GM23248 (cell line): ENCODE data around the gene MRPL42. TPM values are rescaled to one million over a fixed set of nuclear protein-coding genes. Genes with fewer than 3 reads are reported as not detected.
A peak's percentile ranks its signal among the peaks of the same experiment; 100 is the strongest.
"Not testable (repeated sequence)": the region's sequence is repeated elsewhere in the genome, so short reads cannot be mapped to it uniquely, and the experiment has no call there.

Source experiments
- DNase-seq: peaks from one replicate; pipeline ENCODE4 v3.0.0-alpha.2; 2015
- H2AFZ ChIP-seq: fragments of 200-600 bp; sonication (generic); 2 replicates; pipeline ENCODE4 v1.6.1; 2016; ENCODE audit warnings: antibody characterized with exemption
- H3F3A ChIP-seq: fragments of 200-600 bp; sonication (generic); 2 replicates; pipeline ENCODE4 v1.6.1; 2016; ENCODE audit warnings: mild to moderate bottlenecking, antibody characterized with exemption, mixed run types; ENCODE audit not compliant: insufficient read depth
- H3K27ac ChIP-seq: fragments of 200-600 bp; sonication (generic); 2 replicates; pipeline ENCODE4 v1.5.1; 2016; ENCODE audit warnings: mild to moderate bottlenecking
- H3K27me3 ChIP-seq: fragments of 200-600 bp; sonication (generic); replicated peaks from 2 replicates; pipeline ENCODE4 v1.6.1; 2016; ENCODE audit warnings: mild to moderate bottlenecking; ENCODE audit not compliant: insufficient read depth
- H3K36me3 ChIP-seq: fragments of 200-600 bp; sonication (generic); 2 replicates; pipeline ENCODE4 v1.6.1; 2016; ENCODE audit warnings: low read depth, mild to moderate bottlenecking
- H3K4me1 ChIP-seq: fragments of 200-600 bp; sonication (generic); 2 replicates; pipeline ENCODE4 v1.6.1; 2016; ENCODE audit warnings: mild to moderate bottlenecking; ENCODE audit not compliant: insufficient read depth
- H3K4me2 ChIP-seq: fragments of 200-600 bp; sonication (generic); one replicate; pipeline ENCODE4 v1.6.1; 2016; ENCODE audit warnings: mild to moderate bottlenecking; ENCODE audit not compliant: unreplicated experiment
- H3K4me3 ChIP-seq: fragments of 200-600 bp; sonication (generic); 2 replicates; pipeline ENCODE4 v1.5.1; 2016; ENCODE audit warnings: mild to moderate bottlenecking
- H3K79me2 ChIP-seq: fragments of 200-600 bp; sonication (generic); 2 replicates; pipeline ENCODE4 v1.6.1; 2016; ENCODE audit warnings: mild to moderate bottlenecking; ENCODE audit not compliant: insufficient read depth
- H3K9ac ChIP-seq: fragments of 200-600 bp; sonication (generic); 2 replicates; pipeline ENCODE4 v1.6.1; 2016; ENCODE audit warnings: mild to moderate bottlenecking
- H3K9me2 ChIP-seq: fragments of 200-600 bp; sonication (generic); 2 replicates; pipeline ENCODE4 v1.6.1; 2016; ENCODE audit warnings: mixed run types, mild to moderate bottlenecking, moderate library complexity; ENCODE audit not compliant: insufficient read depth
- H3K9me3 ChIP-seq: fragments of 200-600 bp; sonication (generic); one replicate; pipeline ENCODE4 v1.6.1; 2017; ENCODE audit warnings: low read depth
- H4K20me1 ChIP-seq: fragments of 200-600 bp; sonication (generic); 2 replicates; pipeline ENCODE4 v1.6.0; 2016; ENCODE audit not compliant: insufficient read depth
- EZH2 ChIP-seq: fragments of 200-600 bp; sonication (generic); IDR thresholded peaks from 2 replicates; pipeline ENCODE4 v1.6.1; 2018; ENCODE audit warnings: antibody characterized with exemption, mild to moderate bottlenecking; ENCODE audit not compliant: insufficient read depth, poor library complexity, severe bottlenecking
- EZH2phosphoT487 ChIP-seq: fragments of 200-600 bp; sonication (generic); IDR thresholded peaks from 2 replicates; pipeline ENCODE4 v1.6.1; 2018; ENCODE audit warnings: antibody characterized with exemption, moderate library complexity, mild to moderate bottlenecking, low read depth; ENCODE audit not compliant: insufficient read depth
- WGBS, 2 experiments: methylation state at CpG; one replicate each; pipeline ENCODE4 v1.1.6; 2015 to 2017; ENCODE audit warnings: low lambda C conversion rate in 2 of 2, low coverage in 1 of 2; ENCODE audit errors: missing lambda C conversion rate in 2 of 2; 5-methylcytosine and 5-hydroxymethylcytosine counted together
- in situ Hi-C: fragments of 300-500 bp; cut with MboI; formaldehyde crosslinking; loops from 2 replicates; pipeline ENCODE4 v1.15.0; 2020
- polyA plus RNA-seq: library from polyadenylated mRNA; unstranded; fragments of >200 nt; fragmentation: Nextera tagmentation; extraction: Ambion mirVana; gene quantifications from 2 replicates; pipeline ENCODE4 v1.2.1, GENCODE V29; 2016
- total RNA-seq: library from RNA; depleted of rRNA; stranded (reverse); fragments of >200 nt; shearing (Covaris generic); gene quantifications from 2 replicates; pipeline ENCODE4 v1.2.3, GENCODE V29; 2014

Gene MRPL42
- total and polyA plus RNA-seq, 2 experiments from 2014 or later: 75.0 to 87.2 TPM

DNA sequence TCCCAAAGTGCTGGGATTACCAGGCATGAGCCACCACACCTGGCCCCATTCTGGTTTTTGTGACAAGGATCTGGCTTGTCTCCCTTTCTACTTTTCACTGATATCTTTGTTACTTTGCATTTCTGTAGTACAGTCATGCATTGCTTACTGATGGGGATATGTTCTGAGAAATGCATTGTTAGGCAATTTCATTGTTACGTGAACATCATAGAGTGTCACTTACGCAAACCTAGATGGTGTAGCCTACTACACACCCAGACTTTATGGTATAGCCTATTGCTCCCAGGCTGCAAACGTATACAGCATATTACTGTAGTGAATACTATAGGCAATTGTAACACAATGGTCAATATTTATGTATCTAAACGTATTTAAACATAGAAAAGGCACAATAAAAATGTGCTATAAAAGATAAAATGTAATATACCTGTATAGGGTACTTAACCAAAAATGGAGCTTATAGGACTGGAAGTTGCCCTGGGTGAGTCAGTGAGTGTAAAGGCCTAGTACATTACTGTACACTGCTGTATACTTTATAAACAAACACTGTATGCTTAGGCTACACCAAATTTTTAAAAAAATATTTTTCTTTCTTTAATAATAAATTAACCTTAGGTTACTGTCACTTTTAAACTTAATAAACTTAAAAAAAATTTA, 16.0 kb downstream of the MRPL42 start:
- H3K79me2 ChIP-seq: peaks cover 10% of the 10 kb centered on the region; the same call in 1 of the 2 replicates
- H3F3A ChIP-seq: no peaks in the 10 kb centered on the region
- DNase-seq: no peak
- TF ChIP-seq EZH2: no peak
- TF ChIP-seq EZH2phosphoT487: no peak
- no peaks in the 10 kb centered on the region for H3K9me3 ChIP-seq
- in situ Hi-C loops: no loop called here
- WGBS, 2 experiments: 96 to 98% methylated on average over 4 of the region's 4 CpGs
- H2AFZ ChIP-seq: no peak overlapping the region
- no peak overlapping the region for H3K9ac ChIP-seq
- no peak overlapping the region for H3K4me3 ChIP-seq
- H3K27me3 ChIP-seq: no peaks in the 10 kb centered on the region
- no peak overlapping the region for H3K27ac ChIP-seq
- no peaks in the 10 kb centered on the region for H3K9me2 ChIP-seq
- H3K36me3 ChIP-seq: peaks cover 29% of the 10 kb centered on the region; the same call in 1 of the 2 replicates
- no peak overlapping the region for H3K4me2 ChIP-seq
- H3K4me1 ChIP-seq: peaks cover 6% of the 10 kb centered on the region
- H4K20me1 ChIP-seq: no peaks in the 10 kb centered on the region

- Histone ChIP-seq H3K27me3 (no peaks in the 10 kb centered on the region), H3K4me3 (no peak overlapping the region), H3K4me1 (peaks cover 6% of the 10 kb centered on the region), H3K79me2 (peaks cover 10% of the 10 kb centered on the region; the same call in 1 of the 2 replicates), H3K4me2 (no peak overlapping the region), H3K9me2 (no peaks in the 10 kb centered on the region), H3K36me3 (peaks cover 29% of the 10 kb centered on the region; the same call in 1 of the 2 replicates), H2AFZ (no peak overlapping the region), H3F3A (no peaks in the 10 kb centered on the region), H3K27ac (no peak overlapping the region), H4K20me1 (no peaks in the 10 kb centered on the region), H3K9me3 (no peaks in the 10 kb centered on the region), H3K9ac (no peak overlapping the region)
- TF ChIP-seq EZH2phosphoT487: no peak
- no peak for TF ChIP-seq EZH2
- peak; percentile 32 for DNase-seq
- WGBS, 2 experiments: 63 to 70% methylated on average over 8 of the region's 8 CpGs
- in situ Hi-C loops: no loop called here
Measured at GRCh38 chr12:93484315-93484981, 17.1 kb downstream of the MRPL42 start.

GRCh38 chr12:93492808-93493207, 25.5 kb downstream of the MRPL42 start:
- in situ Hi-C loops, H3K4me1 ChIP-seq, DNase-seq, H3K9me3 ChIP-seq, H3K4me2 ChIP-seq, H3K4me3 ChIP-seq, H4K20me1 ChIP-seq, H3K27me3 ChIP-seq, H3F3A ChIP-seq, H3K9ac ChIP-seq, H2AFZ ChIP-seq, H3K9me2 ChIP-seq, H3K79me2 ChIP-seq, H3K27ac ChIP-seq: not testable (repeated sequence)
- 100% methylated on average over 1 of the region's 1 CpG; no CpG with 5 or more reads in 1 of the 2 experiments for WGBS, 2 experiments
- peaks cover 22% of the 10 kb centered on the region; the same call in 1 of the 2 replicates for H3K36me3 ChIP-seq

GRCh38 chr12:93494096-93494495, 26.8 kb downstream of the MRPL42 start:
- TF ChIP-seq EZH2: no peak
- TF ChIP-seq EZH2phosphoT487: no peak
- H3K9me3 ChIP-seq: no peaks in the 10 kb centered on the region
- 96 to 98% methylated on average over 3 of the region's 3 CpGs for WGBS, 2 experiments
- H3K36me3 ChIP-seq: peaks cover 17% of the 10 kb centered on the region; the same call in 1 of the 2 replicates
- no peaks in the 10 kb centered on the region for H3K9me2 ChIP-seq
- H3K4me2 ChIP-seq: no peak overlapping the region
- no peaks in the 10 kb centered on the region for H3K4me1 ChIP-seq
- no peaks in the 10 kb centered on the region for H4K20me1 ChIP-seq
- H3K79me2 ChIP-seq: no peaks in the 10 kb centered on the region
- no peak overlapping the region for H3K9ac ChIP-seq
- no peak for DNase-seq
- peaks cover 7% of the 10 kb centered on the region; the same call in 1 of the 2 replicates for H3F3A ChIP-seq
- H3K4me3 ChIP-seq: no peak overlapping the region
- H2AFZ ChIP-seq: no peak overlapping the region
- H3K27ac ChIP-seq: no peak overlapping the region
- H3K27me3 ChIP-seq: no peaks in the 10 kb centered on the region
- in situ Hi-C loops: no loop called here
